GM19395 (cell line): ENCODE data around the gene CTSK.

Source experiments
- ATAC-seq: cut with Tn5 transposase; IDR thresholded peaks from one replicate; pipeline ENCODE4 v1.9.1; 2021; ENCODE audit warnings: mild to moderate bottlenecking, moderate library complexity; ENCODE audit not compliant: unreplicated experiment

The CTSK gene

DNA sequence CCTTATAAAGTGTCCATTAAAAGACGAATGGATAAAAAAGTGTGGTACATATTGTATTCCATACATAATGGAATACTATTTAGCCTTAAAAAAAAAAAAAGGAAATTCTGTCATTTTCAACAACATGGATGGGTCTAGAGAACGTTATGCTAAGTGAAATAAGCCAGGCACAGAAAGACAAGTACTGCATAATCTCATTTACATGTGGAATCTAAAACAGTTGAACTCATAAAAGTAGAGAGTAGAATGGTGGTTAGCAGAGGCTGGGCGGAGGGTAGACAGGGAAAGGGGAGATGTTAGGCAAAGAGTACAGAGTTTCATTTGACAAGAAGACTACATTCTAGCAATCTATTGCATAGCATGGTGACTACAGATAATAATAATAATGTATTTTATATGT is 45.0 kb downstream of the CTSK start:
- ATAC-seq: no peak

DNA sequence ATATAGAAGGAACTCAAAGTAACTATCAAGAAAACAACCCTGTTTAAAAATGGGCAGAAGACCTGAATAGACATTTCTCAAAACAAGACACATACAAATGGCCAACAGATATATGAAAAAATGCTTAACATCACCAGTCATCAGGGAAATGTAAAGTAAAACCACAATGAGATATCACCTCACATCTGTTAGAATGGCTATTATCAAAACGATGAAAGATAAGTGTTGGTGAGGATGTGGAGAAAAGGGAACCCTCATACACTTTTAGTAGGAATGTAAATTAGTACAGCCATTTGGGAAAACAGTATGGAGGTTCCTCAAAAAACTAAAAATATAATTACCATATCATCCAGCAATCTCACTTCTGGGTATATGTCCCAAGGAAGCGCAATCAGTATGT is 45.5 kb downstream of the CTSK start:
- no peak for ATAC-seq

DNA sequence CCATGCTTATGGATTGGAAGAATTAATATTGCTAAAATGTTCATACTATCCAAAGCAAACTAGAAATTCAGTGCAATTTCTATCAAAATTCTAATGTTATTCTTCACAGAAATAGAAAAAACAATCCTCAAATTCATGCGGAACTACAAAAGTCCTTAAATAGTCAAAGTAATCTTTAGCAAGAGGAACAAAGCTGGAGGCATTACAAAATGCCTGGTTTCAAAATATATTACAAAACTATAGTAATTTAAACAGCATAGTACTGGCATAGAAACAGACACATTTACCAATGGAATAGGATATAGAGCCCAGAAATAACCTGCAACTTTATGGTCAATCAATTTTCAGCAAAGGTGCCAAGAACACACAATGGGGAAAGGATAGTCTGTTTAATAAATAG is 46.3 kb downstream of the CTSK start:
- ATAC-seq: no peak

DNA sequence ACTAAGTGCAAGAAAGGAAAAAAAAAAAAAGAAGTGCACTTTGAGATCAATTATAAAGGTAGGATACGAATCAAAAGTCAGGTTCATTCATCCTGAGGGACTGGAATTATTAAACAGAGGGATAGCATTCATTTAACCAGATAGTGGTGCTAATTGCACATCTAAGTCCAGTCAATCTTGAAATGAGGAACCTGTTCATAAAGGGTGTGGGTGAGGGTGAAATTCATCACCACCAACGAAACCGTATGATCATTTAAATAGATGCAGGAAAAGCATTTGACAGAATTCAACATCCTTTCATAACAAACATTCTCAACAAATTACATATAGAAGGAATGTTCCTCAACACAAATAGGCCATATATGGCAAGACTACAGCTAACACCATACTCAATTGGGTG is 48.0 kb downstream of the CTSK start:
- ATAC-seq: no peak

DNA sequence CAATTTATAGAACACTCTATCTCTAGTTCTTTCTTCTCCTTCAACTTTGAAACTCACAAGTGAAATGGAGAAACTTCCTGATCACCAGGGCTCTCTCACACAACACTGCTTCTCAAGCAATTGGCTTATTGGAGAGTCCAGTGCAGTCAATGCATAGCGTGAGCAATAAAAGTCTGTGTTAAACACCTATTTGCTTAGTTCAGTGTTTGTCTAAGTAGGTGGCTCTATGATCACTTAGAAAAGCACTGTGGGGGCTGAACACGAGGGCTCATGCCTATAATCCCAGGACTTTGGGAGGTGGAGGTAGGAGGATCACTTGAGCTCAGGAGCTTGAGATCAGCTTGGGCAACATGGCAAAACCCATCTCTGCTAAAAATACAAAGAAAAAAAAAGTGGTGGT is 54.6 kb downstream of the CTSK start:
- ATAC-seq: no peak

DNA sequence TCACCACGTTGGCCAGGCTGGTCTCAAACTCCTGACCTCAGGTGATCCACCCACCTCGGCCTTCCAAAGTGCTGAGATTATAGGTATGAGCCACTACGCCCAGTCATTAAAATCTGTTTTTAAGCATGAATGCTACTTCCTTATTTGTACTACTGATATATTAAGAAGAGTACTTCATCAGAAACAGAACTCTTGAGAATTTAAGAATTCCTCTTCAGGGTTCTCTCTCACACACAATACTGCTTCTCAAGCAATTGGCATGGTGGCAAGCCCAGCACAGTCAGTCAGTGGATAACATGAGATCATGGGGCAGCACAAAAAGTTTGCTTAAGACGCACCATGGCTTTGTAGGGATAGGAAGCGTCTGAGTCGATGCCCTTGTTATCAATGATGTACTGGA is 56.6 kb downstream of the CTSK start:
- ATAC-seq: no peak

DNA sequence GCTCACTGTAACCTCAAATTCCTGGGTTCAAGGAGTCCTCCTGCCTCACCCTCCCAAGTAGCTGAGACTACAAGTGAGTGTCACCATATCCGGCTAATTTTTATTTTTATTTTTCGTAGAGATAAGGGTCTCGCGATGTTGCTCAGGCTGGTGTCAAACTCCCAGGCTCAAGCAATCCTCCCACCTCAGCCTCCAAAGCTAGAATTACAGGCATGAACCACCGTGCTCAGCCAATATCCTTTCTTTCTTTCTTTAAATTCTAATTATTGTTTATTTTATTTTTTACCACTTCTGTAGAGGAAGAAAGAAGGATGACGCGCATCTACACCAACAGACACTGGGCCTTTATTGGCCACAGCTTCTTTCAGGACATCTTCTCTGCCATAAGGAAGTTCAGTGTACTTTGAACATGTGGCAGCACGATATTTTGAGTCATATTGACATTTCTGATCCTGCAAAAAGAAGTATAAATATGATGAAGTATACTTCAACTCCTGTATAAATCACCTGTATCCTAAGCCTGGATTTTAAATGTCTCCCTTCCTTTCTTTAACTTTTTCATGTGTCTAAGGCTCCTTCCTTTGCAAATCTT is 58.2 kb downstream of the CTSK start:
- ATAC-seq: no peak

DNA sequence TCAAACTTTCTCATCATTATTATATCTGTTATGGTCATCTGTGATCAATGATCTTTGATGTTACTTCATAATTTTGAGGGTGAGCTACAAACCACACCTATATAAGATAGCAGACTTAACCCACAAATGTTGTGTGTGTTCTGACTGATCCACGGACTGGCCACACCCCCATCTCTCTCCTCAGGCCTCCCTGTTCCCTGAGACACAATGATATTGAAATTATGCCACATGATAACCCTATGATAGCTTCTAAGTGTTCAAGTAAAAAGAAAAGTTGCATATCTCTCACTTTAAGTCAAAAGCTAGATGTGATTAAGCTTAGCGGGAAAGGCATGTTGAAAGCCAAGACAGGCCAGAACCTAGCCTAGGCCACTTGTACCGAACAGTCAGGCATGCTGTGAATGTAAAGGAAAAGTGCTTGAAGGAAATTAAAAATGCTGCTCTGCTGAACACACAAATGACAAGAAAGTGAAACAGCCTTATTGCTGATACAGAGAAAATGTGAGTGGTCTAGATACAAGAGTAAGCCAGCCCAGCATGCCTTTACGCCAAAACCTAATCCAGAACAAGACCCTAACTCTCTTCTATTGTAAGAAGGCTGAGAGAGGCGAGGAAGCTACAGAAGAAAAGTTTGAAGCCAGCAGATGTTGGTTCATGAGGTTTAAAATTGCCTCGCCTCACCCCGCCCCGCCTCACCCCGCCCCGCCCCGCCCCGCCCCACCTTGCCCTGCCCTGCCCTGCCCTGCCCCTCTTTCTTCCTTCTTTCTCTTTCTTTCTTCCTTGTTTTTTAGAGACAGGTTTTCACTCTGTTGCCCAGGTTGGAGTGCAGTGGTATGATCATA is 59.0 kb downstream of the CTSK start:
- no peak for ATAC-seq
